ENCODE measurements around the gene AUNIP.

The AUNIP gene

DNA sequence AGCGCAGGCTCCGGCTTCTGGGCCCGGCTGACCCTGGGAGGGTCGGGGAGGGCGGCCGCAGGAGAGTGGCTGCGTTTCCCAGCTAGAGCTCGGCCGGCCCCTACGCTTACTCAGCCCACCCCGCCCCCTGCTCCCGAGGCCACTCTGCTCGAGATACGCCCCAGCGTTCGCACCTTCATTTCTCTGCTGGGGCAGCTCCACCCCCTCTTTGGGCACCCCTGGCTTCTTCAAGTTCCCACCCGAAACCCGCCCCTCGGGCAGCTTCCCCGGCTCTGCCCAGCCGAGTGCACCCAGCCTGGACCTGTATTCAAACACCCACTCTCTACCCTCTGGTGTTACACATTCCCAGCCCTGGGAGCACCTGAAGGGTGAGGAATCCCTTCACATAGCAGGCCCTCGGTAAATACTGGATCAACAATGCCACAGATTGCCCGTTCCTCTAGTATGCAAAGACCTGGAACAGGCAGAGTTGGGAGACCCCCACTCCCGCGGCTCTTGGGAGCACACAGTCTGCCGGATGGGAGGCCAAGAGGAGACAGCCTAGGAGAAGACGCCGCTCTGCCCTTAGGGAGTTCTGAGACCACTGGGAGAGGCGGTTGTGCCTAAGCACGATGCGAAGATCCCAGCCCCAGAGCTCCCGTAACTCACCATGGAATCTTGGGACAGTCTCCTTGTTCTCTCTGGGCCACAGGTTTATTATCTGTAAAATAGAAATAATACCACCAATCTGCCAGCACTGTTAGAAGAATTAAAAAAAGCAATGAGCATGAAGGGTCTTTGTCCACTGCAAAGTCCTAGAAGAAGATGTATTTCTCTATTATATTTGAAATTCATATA lies 16.8 kb upstream of the AUNIP start:
- no peaks in the 10 kb centered on the region for H3K9me3 Mint-ChIP-seq
- peak overlapping the region; percentile 72 for H3K4me3 Mint-ChIP-seq
- peaks cover 18% of the 10 kb centered on the region for H3K27me3 Mint-ChIP-seq (ENCODE audit: low read depth)
- peaks cover 6% of the 10 kb centered on the region for H3K4me1 Mint-ChIP-seq (ENCODE audit: low read depth)
- no peak overlapping the region for H3K27ac Mint-ChIP-seq
- peaks cover 1% of the 10 kb centered on the region for H3K36me3 Mint-ChIP-seq (ENCODE audit: low read depth)

DNA sequence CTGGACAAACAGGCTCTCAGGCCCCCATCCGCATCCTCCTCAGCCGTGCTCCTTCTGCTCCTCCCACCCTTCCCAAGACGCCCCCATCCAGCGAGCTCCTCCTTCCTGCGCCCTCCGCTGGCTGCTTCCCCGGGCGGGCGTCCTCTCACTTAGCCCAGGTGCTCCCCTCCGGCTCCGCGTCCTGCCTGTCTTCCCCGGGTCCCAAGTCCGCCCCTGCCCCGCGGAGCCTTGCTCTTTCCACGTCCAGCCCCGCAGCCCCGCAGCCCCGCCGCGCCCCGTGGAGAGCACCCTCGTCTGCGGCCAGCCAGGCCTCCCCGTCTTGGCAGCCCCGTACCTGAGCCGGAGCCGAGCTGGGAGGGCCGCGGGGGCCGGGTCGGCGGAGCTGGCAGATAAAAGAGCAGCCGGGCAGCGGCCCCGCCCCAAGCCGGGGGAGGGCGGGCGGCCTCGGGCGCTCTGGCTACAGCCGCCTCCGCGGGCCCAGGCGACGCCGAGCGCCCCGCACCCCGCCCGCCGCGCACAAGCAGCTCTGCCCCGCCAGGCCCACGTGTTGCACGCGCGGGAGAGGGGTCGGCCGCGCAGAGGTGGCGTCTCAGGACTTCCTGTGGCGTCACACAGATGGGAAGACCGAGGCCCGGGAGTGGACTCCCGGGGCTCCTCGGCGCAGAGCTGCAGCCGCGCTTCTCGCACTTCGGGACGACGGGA lies 16.0 kb upstream of the AUNIP start, which contains the start of gene PAQR7:
PAQR7 (minus strand) TSS at position 555 of the 702 bp plus-strand sequence. CDS start 11,869 bp downstream, outside the sequence.
- Mint-ChIP-seq H3K27me3 (ENCODE audit: low read depth) (peaks cover 18% of the 10 kb centered on the region), H3K4me3 (peak within 1 kb of the TSS; percentile 74), H3K27ac (no peak within 1 kb of the TSS), H3K4me1 (ENCODE audit: low read depth) (peaks cover 6% of the 10 kb centered on the region), H3K36me3 (ENCODE audit: low read depth) (peaks cover 1% of the 10 kb centered on the region), H3K9me3 (no peaks in the 10 kb centered on the region)

DNA sequence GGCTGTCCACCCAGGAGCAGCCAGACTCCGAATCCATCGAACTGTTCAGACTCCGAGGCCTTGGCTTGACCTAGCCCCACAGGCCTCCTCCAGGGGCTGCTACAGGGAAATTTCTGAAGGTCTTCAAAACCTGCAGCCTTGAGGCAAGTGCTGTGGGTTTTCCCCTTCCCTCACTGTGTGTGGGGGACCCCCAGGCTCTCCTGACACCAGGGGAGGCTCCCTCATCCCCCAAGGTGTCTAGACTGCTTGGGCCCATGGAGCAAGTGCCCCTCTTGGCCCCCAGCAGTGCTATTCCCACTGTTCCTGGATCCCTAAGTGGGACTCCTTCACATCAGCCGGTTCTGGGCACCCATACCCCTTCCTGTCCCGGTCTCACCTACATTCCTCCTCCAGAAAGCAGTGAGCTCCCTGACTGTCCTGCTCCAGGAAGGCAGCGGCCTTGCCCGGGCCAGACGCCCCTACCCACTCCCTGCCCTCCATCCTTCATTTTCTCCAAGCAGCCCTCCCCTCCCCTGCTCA lies 15.4 kb upstream of the AUNIP start:
- Mint-ChIP-seq H3K36me3 (ENCODE audit: low read depth) (peaks cover 1% of the 10 kb centered on the region), H3K27me3 (ENCODE audit: low read depth) (peaks cover 18% of the 10 kb centered on the region), H3K27ac (no peak overlapping the region), H3K4me1 (ENCODE audit: low read depth) (peaks cover 6% of the 10 kb centered on the region), H3K4me3 (peak overlapping the region; percentile 74), H3K9me3 (no peaks in the 10 kb centered on the region)

DNA sequence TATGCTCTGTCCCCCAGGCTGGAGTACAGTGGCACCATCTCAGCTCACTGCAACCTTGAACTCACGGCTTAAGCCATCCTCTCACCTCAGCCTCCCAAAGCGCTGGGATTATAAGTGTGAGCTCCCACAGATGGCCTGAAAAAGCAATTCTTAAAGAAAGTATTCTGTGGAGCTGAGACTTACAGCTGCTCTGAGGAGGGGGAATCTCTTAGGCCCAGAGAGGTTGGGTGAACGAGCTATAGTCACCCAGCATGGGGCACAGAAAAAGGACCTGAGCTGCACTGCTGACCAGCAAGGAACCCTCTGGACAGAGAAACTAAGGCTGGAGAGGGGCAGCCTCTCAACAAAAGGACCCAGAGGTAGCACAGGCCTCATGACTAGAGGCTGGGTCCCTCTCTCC lies 15.0 kb upstream of the AUNIP start:
- peaks cover 1% of the 10 kb centered on the region for H3K36me3 Mint-ChIP-seq (ENCODE audit: low read depth)
- peaks cover 18% of the 10 kb centered on the region for H3K27me3 Mint-ChIP-seq (ENCODE audit: low read depth)
- H3K9me3 Mint-ChIP-seq: no peaks in the 10 kb centered on the region
- no peak overlapping the region for H3K4me3 Mint-ChIP-seq
- H3K27ac Mint-ChIP-seq: no peak overlapping the region
- peaks cover 6% of the 10 kb centered on the region for H3K4me1 Mint-ChIP-seq (ENCODE audit: low read depth)

DNA sequence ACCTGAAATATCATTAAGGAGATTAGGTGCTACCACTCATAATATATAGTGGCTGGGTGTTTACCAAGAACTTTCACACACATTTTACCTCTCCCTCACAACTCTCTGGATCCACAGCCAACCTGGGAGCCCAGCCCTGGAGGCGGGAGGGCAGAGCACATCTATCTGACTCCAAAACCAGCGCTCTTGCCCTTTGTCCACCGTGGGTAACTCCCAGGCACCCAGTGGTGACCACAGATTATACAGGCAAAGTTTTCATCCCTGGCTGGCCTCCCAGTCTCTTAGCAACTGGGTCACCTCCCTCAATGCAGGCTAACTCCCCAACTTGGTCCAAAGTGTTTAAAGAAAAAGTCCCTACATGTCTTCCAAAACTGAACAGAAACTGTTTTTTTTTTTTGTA lies 13.9 kb upstream of the AUNIP start:
- Mint-ChIP-seq H3K27ac (no peak overlapping the region), H3K27me3 (ENCODE audit: low read depth) (peaks cover 18% of the 10 kb centered on the region), H3K4me3 (no peak overlapping the region)

GRCh38 chr1:25872713-25873112 lies 13.5 kb upstream of the AUNIP start:
- peaks cover 1% of the 10 kb centered on the region for H3K36me3 Mint-ChIP-seq (ENCODE audit: low read depth)
- H3K4me1 Mint-ChIP-seq (ENCODE audit: low read depth): peaks cover 6% of the 10 kb centered on the region
- H3K9me3 Mint-ChIP-seq: no peaks in the 10 kb centered on the region
- H3K27ac Mint-ChIP-seq: no peak overlapping the region
- peaks cover 15% of the 10 kb centered on the region for H3K27me3 Mint-ChIP-seq (ENCODE audit: low read depth)
- H3K4me3 Mint-ChIP-seq: no peak overlapping the region

More for the DNA sequence above, 13.9 kb upstream of the AUNIP start:
- H3K36me3 Mint-ChIP-seq (ENCODE audit: low read depth): peaks cover 1% of the 10 kb centered on the region
- peaks cover 6% of the 10 kb centered on the region for H3K4me1 Mint-ChIP-seq (ENCODE audit: low read depth)
- H3K9me3 Mint-ChIP-seq: no peaks in the 10 kb centered on the region

DNA sequence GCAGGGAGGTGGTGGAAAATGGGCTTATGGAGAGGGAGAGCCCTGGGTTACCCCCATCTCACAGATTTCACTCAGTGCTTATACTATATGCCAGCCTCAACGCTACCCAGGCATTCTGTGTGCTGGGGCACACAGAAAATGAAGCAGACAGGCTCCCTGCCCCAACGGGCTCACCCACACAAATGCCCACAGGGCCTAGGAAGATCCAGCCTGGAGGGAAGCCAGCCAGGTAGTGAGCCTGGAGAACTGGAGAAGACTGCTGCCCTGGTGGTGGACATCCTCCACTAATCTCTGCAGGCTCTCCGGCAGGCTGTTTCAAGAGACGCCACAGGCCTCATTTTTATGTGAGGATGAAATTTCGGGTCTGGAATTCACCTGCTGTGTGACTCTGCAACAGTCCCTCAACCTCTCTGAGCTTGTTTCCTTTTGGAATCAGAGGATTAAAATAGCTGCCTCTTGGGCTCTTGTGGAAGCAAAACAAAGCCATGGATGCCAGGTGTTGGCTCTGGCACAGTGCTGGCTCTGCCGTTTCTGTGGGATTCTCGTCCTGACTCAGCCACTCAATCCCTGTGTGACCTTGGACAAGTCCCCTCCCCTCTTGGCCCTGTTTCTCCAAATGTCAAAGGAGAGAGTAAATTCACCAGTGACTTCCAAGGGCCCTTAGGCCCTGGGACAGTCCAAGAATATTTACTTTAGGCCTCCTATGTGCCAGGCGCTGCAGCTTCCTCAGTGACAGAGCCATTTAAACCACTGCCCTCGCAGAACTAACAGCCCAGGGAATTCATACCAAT lies 12.6 kb upstream of the AUNIP start:
- Mint-ChIP-seq H3K4me1 (ENCODE audit: low read depth) (peaks cover 6% of the 10 kb centered on the region), H3K9me3 (no peaks in the 10 kb centered on the region), H3K36me3 (ENCODE audit: low read depth) (peaks cover 1% of the 10 kb centered on the region), H3K27me3 (ENCODE audit: low read depth) (peaks cover 10% of the 10 kb centered on the region), H3K27ac (no peak overlapping the region), H3K4me3 (no peak overlapping the region)

GRCh38 chr1:25871086-25871703 lies 11.9 kb upstream of the AUNIP start:
- H3K9me3 Mint-ChIP-seq: no peaks in the 10 kb centered on the region
- peaks cover 1% of the 10 kb centered on the region for H3K36me3 Mint-ChIP-seq (ENCODE audit: low read depth)
- H3K27me3 Mint-ChIP-seq (ENCODE audit: low read depth): peaks cover 4% of the 10 kb centered on the region
- no peak overlapping the region for H3K27ac Mint-ChIP-seq
- peaks cover 8% of the 10 kb centered on the region for H3K4me1 Mint-ChIP-seq (ENCODE audit: low read depth)
- no peak overlapping the region for H3K4me3 Mint-ChIP-seq

DNA sequence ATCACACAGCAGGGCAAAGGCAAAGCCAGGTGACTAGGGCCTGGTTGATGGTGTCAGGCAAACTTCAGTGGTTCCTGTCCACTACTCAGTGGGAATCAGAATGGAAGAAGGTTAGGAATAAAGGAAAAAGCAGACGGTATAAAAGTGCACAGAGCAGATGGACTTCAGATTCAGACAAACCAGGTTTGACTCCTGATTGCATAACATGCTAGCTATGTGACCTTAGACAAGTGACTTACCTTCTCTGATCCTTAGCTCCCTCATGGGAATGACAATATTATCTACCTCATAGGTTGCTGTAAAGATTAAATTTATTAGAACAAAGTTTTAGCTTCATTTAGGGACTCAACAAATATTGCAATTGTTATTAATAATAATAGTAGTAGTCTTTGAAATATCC lies 11.4 kb upstream of the AUNIP start:
- no peak overlapping the region for H3K27ac Mint-ChIP-seq
- H3K9me3 Mint-ChIP-seq: no peaks in the 10 kb centered on the region
- no peaks in the 10 kb centered on the region for H3K27me3 Mint-ChIP-seq (ENCODE audit: low read depth)
- no peak overlapping the region for H3K4me3 Mint-ChIP-seq
- H3K36me3 Mint-ChIP-seq (ENCODE audit: low read depth): no peaks in the 10 kb centered on the region
- peaks cover 6% of the 10 kb centered on the region for H3K4me1 Mint-ChIP-seq (ENCODE audit: low read depth)

DNA sequence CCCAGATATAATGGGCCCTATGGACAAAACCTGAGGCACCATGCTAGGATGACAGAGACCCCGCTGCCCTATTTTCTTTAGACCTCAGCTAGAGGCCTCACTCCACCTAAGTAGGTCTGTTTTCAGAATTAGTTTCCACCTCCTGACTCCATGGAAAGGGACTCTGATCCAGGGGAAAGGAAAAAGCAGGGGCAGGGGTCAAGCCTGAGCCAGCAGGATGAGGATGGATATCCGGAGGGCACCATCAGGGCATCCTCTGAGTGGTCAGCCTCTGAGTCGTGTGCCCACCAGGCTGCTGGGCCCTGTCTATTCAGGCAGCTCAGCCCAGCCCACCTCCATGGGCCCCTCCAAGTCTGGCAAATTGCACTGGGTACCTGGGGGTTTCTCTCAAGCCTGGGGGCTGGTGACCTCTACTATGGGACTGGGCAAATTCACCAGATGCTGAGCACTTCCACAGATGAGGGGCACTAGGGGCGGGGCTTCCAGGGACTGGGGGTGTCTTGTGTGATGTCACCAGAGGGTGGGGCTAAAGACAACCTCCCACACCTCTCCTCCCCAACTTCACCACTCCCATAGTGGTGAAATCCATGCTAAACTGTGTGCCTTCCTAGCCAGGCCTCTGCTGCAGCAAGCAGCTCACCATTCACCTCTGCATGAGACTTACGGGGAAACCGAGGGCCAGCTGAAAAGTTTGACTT lies 10.8 kb upstream of the AUNIP start:
- Mint-ChIP-seq H3K4me1 (ENCODE audit: low read depth) (peaks cover 5% of the 10 kb centered on the region), H3K27me3 (ENCODE audit: low read depth) (no peaks in the 10 kb centered on the region), H3K4me3 (no peak overlapping the region), H3K36me3 (ENCODE audit: low read depth) (no peaks in the 10 kb centered on the region), H3K27ac (no peak overlapping the region), H3K9me3 (no peaks in the 10 kb centered on the region)

DNA sequence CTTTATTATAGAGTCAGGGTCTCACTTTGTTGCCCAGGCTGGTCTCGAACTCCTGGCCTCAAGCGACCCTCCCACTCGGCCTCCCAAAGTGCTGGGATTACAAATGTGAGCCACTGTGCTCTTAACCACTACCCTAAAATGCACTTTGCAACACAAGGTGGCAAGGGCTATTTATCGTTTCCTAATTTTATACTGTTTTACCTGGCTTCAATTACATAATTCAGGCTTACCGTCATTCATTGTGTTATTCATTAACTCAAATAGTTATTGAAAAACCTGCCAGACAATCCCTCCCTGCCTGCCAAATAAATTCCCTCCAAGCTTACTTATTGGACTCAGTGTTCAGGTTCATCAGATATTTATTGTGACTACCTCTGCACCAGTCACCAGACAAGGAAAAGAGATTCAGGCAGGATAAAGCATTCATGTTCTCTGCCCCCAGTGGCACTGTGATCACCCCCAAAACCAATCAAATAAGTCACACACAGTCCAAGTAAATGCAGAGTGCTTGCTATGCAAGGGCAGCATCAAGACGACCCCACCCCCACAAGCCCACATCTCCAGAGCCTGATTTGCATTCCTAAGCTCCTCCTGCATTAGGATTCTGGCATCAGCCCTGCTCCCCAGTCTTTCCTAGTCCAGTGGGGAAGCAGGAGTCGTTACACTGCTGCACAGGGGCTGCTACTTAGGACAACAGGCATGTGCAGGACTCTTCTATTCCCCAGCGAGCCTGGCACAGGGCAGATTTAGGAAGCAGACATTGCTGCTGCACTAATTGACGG lies 8.1 kb upstream of the AUNIP start:
- H3K9me3 Mint-ChIP-seq: no peaks in the 10 kb centered on the region
- H3K27ac Mint-ChIP-seq: no peak overlapping the region
- no peaks in the 10 kb centered on the region for H3K36me3 Mint-ChIP-seq (ENCODE audit: low read depth)
- H3K27me3 Mint-ChIP-seq (ENCODE audit: low read depth): no peaks in the 10 kb centered on the region
- H3K4me3 Mint-ChIP-seq: no peak overlapping the region
- peaks cover 2% of the 10 kb centered on the region for H3K4me1 Mint-ChIP-seq (ENCODE audit: low read depth)

DNA sequence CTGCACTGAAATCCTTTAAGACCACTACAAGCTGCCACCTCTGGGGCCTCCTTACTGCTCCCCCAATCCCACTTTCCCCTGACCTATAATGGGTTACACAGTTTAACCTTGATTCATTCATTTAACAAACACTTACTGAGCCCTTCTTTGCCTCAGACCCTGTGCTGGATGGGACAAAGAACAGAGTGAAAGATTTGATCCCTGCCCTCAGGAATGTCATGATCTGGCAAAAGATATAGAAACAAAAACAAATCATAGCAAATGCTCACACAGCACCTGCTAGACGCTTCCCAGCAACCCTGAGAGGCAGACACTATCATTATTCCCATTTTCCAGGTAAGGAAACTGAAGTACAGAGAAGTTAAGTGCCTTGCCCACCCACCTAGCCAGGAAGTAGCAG lies 7.0 kb upstream of the AUNIP start:
- Mint-ChIP-seq H3K27ac (no peak overlapping the region), H3K4me3 (no peak overlapping the region), H3K9me3 (no peaks in the 10 kb centered on the region)

DNA sequence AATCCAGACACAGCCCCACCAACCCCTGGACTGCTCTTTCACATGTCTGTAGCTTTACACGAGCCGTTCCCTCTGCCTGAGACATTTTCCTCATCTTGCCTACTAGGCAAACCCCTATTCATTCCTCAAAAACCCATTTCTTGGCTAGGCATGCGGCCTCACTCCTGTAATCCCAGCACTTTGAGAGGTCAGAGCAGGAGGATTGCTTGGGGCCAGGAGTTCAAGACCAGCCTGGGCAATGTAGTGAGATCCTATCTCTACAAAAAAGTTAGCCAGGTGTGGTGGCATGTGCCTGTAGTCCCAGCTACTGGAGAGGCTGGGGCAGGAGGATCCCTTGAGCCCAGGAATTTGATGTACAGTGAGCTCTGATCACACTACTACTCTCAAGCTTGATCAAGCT lies 5.2 kb upstream of the AUNIP start:
- no peaks in the 10 kb centered on the region for H3K27me3 Mint-ChIP-seq (ENCODE audit: low read depth)
- H3K9me3 Mint-ChIP-seq: no peaks in the 10 kb centered on the region
- H3K27ac Mint-ChIP-seq: no peak overlapping the region
- no peaks in the 10 kb centered on the region for H3K36me3 Mint-ChIP-seq (ENCODE audit: low read depth)
- peaks cover 7% of the 10 kb centered on the region for H3K4me1 Mint-ChIP-seq (ENCODE audit: low read depth)
- no peak overlapping the region for H3K4me3 Mint-ChIP-seq

More for the DNA sequence above, 7.0 kb upstream of the AUNIP start:
- peaks cover 2% of the 10 kb centered on the region for H3K4me1 Mint-ChIP-seq (ENCODE audit: low read depth)
- H3K27me3 Mint-ChIP-seq (ENCODE audit: low read depth): no peaks in the 10 kb centered on the region
- H3K36me3 Mint-ChIP-seq (ENCODE audit: low read depth): no peaks in the 10 kb centered on the region
